SK-N-MC (cell line): ENCODE results near the gene CAMKK2.
A peak's percentile ranks its signal among the peaks of the same experiment; 100 is the strongest.

Experiments
- DNase-seq: peaks from one replicate; pipeline ENCODE4 v3.0.0-alpha.2; 2011; ENCODE audit warnings: low read depth, low spot score
- H3K27ac ChIP-seq: fragments of 200-600 bp; sonication (generic); 2 replicates; pipeline ENCODE4 v1.5.1; 2016; ENCODE audit warnings: mixed run types
- H3K36me3 ChIP-seq: fragments of 200-600 bp; sonication (generic); 2 replicates; pipeline ENCODE4 v1.6.1; 2017; ENCODE audit warnings: antibody characterized with exemption, low read length, mixed read lengths; ENCODE audit not compliant: insufficient read depth
- H3K4me3 ChIP-seq: fragments of 200-600 bp; sonication (generic); 2 replicates; pipeline ENCODE4 v1.5.1; 2016
- H3K9ac ChIP-seq: fragments of 200-600 bp; sonication (generic); 2 replicates; pipeline ENCODE4 v1.8.0; 2017; ENCODE audit warnings: mixed run types, mixed read lengths; ENCODE audit not compliant: insufficient read length
- H3K9me3 ChIP-seq: fragments of 200-600 bp; sonication (generic); 2 replicates; pipeline ENCODE4 v1.6.1; 2017; ENCODE audit warnings: low read depth, mild to moderate bottlenecking, antibody characterized with exemption, low read length, moderate library complexity, mixed read lengths
- EZH2 ChIP-seq: fragments of 200-600 bp; sonication (generic); IDR thresholded peaks from one replicate; pipeline ENCODE4 v1.6.1; 2017; ENCODE audit warnings: antibody characterized with exemption
- FOXP2 ChIP-seq: optimal IDR thresholded peaks from 2 replicates; pipeline ENCODE3; 2011; ENCODE audit warnings: mild to moderate bottlenecking, moderate library complexity; ENCODE audit not compliant: insufficient read depth; ENCODE audit errors: extremely low read length, control extremely low read depth
- POLR2AphosphoS5 ChIP-seq: IDR thresholded peaks from 2 replicates; pipeline ENCODE4 v1.6.1; 2012; ENCODE audit warnings: mild to moderate bottlenecking, low read depth, low read length, borderline replicate concordance

CAMKK2 gene

GRCh38 chr12:121239351-121240061 lies 57.0 kb downstream of the CAMKK2 start:
- TF ChIP-seq FOXP2 (no peak), POLR2AphosphoS5 (no peak)
- Histone ChIP-seq H3K9me3 (no peaks in the 10 kb centered on the region), H3K36me3 (peaks cover 24% of the 10 kb centered on the region; the same call in 1 of the 2 replicates), H3K27ac (peak overlapping the region; percentile 70), H3K9ac (no peak overlapping the region), H3K4me3 (no peak overlapping the region)
- DNase-seq, result no peak

DNA sequence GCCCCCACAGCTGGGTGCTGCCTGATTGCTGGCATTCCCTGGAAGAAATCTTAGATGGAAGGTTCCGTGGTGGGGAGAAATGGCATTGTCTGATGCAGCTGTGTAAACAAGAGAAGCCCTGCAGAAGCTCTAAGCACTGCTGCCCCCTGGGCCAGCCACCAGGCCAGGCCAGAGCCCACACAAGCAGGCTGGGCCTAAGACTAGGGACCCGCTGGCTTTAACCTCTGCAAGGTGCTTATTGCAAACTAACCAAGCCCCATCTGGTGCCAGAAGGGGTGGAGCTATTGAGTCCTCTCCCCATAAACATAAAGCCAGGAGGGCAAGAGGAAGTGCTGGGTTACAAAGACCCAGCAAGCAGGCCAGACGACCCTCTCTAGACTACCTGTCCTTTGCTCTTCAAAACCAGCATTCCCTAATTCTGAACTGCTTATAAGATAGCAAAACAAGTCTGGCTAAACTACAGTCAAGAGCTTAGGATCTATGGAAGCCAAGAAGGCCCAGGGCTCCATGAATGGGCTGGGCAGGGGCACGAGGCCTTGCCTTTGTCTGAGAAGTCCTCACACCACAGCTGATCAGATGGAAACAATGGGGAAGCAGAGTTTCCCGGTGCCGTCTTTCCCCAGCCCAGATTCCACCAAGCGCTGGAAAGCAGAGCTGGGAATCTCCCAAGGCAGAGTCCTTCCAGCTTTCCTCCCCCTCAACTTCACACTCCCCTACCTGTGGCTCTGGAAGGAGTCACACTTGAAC lies 57.7 kb downstream of the CAMKK2 start:
- H3K36me3 ChIP-seq, result peaks cover 18% of the 10 kb centered on the region; the same call in 1 of the 2 replicates
- H3K27ac ChIP-seq, result peak overlapping the region; percentile 70; the same call in 1 of the 2 replicates
- no peak for DNase-seq
- H3K9ac ChIP-seq, result no peak overlapping the region
- H3K9me3 ChIP-seq, result no peaks in the 10 kb centered on the region
- H3K4me3 ChIP-seq, result no peak overlapping the region
- TF ChIP-seq FOXP2, result no peak
- no peak for TF ChIP-seq EZH2
- TF ChIP-seq POLR2AphosphoS5, result no peak

GRCh38 chr12:121238086-121238485 lies 58.4 kb downstream of the CAMKK2 start:
- no peak for TF ChIP-seq FOXP2
- no peak for TF ChIP-seq POLR2AphosphoS5
- TF ChIP-seq EZH2, result no peak

GRCh38 chr12:121237415-121237814 lies 59.1 kb downstream of the CAMKK2 start:
- Histone ChIP-seq H3K27ac (no peak overlapping the region), H3K36me3 (peaks cover 14% of the 10 kb centered on the region; the same call in 1 of the 2 replicates)
- TF ChIP-seq EZH2 (no peak), FOXP2 (no peak), POLR2AphosphoS5 (no peak)

More at GRCh38 chr12:121238086-121238485, 58.4 kb downstream of the CAMKK2 start:
- Histone ChIP-seq H3K36me3 (peaks cover 14% of the 10 kb centered on the region; the same call in 1 of the 2 replicates), H3K4me3 (no peak overlapping the region), H3K27ac (no peak overlapping the region), H3K9me3 (no peaks in the 10 kb centered on the region), H3K9ac (no peak overlapping the region)
- no peak for DNase-seq

DNA sequence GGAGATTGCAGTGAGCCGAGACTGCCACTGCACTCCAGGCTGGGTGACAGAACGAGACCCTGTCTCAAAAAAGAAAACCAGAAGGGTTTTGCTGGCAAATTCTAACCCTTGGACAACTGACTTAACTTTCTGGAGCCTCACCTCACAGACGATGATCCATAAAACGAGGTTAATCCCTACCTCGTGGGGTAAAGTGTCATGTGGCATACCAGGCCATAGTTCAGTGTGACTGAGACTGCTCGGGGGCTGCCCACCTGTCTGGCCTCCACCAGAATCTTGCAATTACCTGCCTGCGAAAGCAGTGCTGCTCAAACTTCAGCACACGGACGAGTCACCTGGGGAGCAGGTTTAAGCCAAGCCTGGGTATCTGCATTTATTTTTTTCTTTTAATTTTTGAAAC lies 59.7 kb downstream of the CAMKK2 start:
- TF ChIP-seq EZH2 (no peak), POLR2AphosphoS5 (no peak), FOXP2 (no peak)
- H3K36me3 ChIP-seq, result peaks cover 14% of the 10 kb centered on the region; the same call in 1 of the 2 replicates
- no peaks in the 10 kb centered on the region for H3K9me3 ChIP-seq
- DNase-seq, result no peak
- no peak overlapping the region for H3K9ac ChIP-seq
- no peak overlapping the region for H3K27ac ChIP-seq
- no peak overlapping the region for H3K4me3 ChIP-seq

More at GRCh38 chr12:121237415-121237814, 59.1 kb downstream of the CAMKK2 start:
- DNase-seq, result no peak
- no peak overlapping the region for H3K4me3 ChIP-seq
- no peaks in the 10 kb centered on the region for H3K9me3 ChIP-seq
- H3K9ac ChIP-seq, result no peak overlapping the region

- H3K9ac ChIP-seq, result no peak overlapping the region
- peaks cover 14% of the 10 kb centered on the region; the same call in 1 of the 2 replicates for H3K36me3 ChIP-seq
- H3K4me3 ChIP-seq, result no peak overlapping the region
- DNase-seq, result no peak
- TF ChIP-seq POLR2AphosphoS5 (no peak), EZH2 (no peak), FOXP2 (no peak)
- no peak overlapping the region for H3K27ac ChIP-seq
- H3K9me3 ChIP-seq, result no peaks in the 10 kb centered on the region
Measured at GRCh38 chr12:121233628-121234020, 62.9 kb downstream of the CAMKK2 start.

DNA sequence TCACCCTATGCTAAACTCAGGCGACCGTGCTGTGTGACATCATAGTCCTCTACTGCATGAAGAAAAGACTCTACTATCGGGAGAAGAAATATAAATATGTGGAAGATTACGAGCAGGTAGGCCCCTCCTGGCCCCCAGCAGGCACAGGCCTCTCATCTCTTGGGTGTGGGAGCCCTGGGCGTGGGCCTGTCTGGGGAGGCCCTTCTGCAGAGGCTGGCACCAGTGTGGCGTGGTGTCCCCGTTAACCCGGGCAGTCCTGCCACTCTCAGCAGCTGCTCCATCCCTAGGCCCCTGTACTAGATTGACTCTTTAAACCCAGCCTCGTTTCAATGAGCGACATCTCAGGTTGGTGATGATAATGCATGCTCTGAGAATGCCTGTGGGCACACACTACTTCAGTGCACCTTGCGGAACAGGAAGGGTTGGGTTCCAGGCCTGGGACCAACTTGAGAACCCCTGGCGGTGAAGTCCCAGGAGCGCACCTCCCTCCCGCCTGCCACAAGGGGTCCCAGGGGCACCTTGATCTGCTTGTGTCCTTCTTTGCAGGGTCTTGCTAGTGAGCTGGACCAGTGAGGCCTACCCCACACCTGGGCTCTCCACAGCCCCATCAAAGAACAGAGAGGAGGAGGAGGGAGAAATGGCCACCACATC lies 63.4 kb downstream of the CAMKK2 start:
- no peak for DNase-seq
- peaks cover 14% of the 10 kb centered on the region; the same call in 1 of the 2 replicates for H3K36me3 ChIP-seq

DNA sequence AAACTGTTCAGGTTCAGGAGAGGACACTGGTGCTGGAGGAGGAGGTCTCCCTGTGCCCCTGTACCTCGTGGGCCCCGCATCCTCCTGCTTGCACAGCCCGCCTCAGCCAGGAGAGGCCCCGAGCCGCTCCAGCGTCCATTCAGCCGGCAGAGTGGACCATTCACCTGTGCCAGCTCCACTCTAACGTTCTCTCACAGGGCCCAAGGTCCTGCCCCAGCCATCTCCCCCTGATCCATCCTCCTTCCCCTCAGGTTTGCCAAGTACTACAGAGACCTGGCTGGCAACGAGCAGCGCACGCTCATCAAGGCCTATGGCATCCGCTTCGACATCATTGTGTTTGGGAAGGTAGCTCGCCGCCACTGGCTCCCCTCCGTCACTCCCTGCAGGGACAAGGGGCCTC lies 64.3 kb downstream of the CAMKK2 start:
- H3K4me3 ChIP-seq, result no peak overlapping the region
- no peak overlapping the region for H3K27ac ChIP-seq
- no peak for DNase-seq
- H3K36me3 ChIP-seq, result peaks cover 9% of the 10 kb centered on the region; the same call in 1 of the 2 replicates
- no peaks in the 10 kb centered on the region for H3K9me3 ChIP-seq
- no peak overlapping the region for H3K9ac ChIP-seq
- no peak for TF ChIP-seq POLR2AphosphoS5
- no peak for TF ChIP-seq EZH2
- TF ChIP-seq FOXP2, result no peak

More for the DNA sequence above, 63.4 kb downstream of the CAMKK2 start:
- Histone ChIP-seq H3K4me3 (no peak overlapping the region), H3K9ac (no peak overlapping the region), H3K9me3 (no peaks in the 10 kb centered on the region), H3K27ac (no peak overlapping the region)
- TF ChIP-seq EZH2, result no peak
